Hippocampal formation (tissue), 2 donors: Measurements from ENCODE around the gene HNRNPU.
"Not testable (repeated sequence)": the region's sequence is repeated elsewhere in the genome, so short reads cannot be mapped to it uniquely, and the experiment has no call there.

Experiments
- DNase-seq, 2 donors: peaks; one replicate each; lab custom pipeline; 2025; lab: John Stamatoyannopoulos, UW

The HNRNPU gene

GRCh38 chr1:244840219-244840794 is 24.0 kb downstream of the HNRNPU start:
- no peak for DNase-seq

- DNase-seq = no peak
Measured at GRCh38 chr1:244839656-244840055, 24.7 kb downstream of the HNRNPU start.

- DNase-seq = no peak
Measured at GRCh38 chr1:244837597-244838258, 26.6 kb downstream of the HNRNPU start.

GRCh38 chr1:244836584-244836983 is 27.8 kb downstream of the HNRNPU start:
- DNase-seq = no peak

- no peak for DNase-seq
Measured at GRCh38 chr1:244836135-244836521, 28.2 kb downstream of the HNRNPU start.

- peak; percentile 87 to 93 for DNase-seq
Measured at GRCh38 chr1:244835276-244836134, 28.8 kb downstream of the HNRNPU start, which contains the start of gene COX20. Gene COX20 (plus strand): TSS chr1:244835658. CDS start chr1:244835715, 57 bp downstream.

GRCh38 chr1:244834543-244835275 is 29.6 kb downstream of the HNRNPU start:
- peak; percentile 87 to 93 for DNase-seq

- DNase-seq = peak; percentile 44 to 87
Measured at GRCh38 chr1:244833734-244834542, 30.4 kb downstream of the HNRNPU start.

- not testable (repeated sequence) for DNase-seq
Measured at GRCh38 chr1:244833260-244833659, 31.1 kb downstream of the HNRNPU start.

- no peak for DNase-seq
Measured at GRCh38 chr1:244830639-244831038, 33.7 kb downstream of the HNRNPU start.

- no peak for DNase-seq
Measured at GRCh38 chr1:244826712-244827111, 37.6 kb downstream of the HNRNPU start.

GRCh38 chr1:244822878-244823277 is 41.5 kb downstream of the HNRNPU start:
- no peak for DNase-seq

- no peak for DNase-seq
Measured at GRCh38 chr1:244821134-244821533, 43.2 kb downstream of the HNRNPU start.

- no peak for DNase-seq
Measured at GRCh38 chr1:244820131-244820530, 44.2 kb downstream of the HNRNPU start.

- no peak for DNase-seq
Measured at GRCh38 chr1:244817415-244817894, 46.9 kb downstream of the HNRNPU start.

- DNase-seq = no peak
Measured at GRCh38 chr1:244815600-244816099, 48.7 kb downstream of the HNRNPU start.

GRCh38 chr1:244813327-244813726 is 51.0 kb downstream of the HNRNPU start:
- no peak for DNase-seq

- no peak for DNase-seq
Measured at GRCh38 chr1:244810221-244810620, 54.1 kb downstream of the HNRNPU start.

GRCh38 chr1:244807138-244807537 is 57.2 kb downstream of the HNRNPU start:
- DNase-seq = no peak

GRCh38 chr1:244804841-244805240 is 59.5 kb downstream of the HNRNPU start:
- no peak for DNase-seq
